T-cell (primary cell): ENCODE results near the gene CCT3. TPM values are rescaled to one million over a fixed set of nuclear protein-coding genes. Genes with fewer than 3 reads are reported as not detected.
"Not testable (repeated sequence)": the region's sequence is repeated elsewhere in the genome, so short reads cannot be mapped to it uniquely, and the experiment has no call there.

Source experiments
- ATAC-seq, 4 experiments: fragments of 200-7000 bp in 3 of 4; fragments of 150-1000 bp in 1 of 4; cut with Tn5 transposase; replicated peaks in 1 of 4; 1 replicate in 3 of 4; 2 replicates in 1 of 4; pipeline ENCODE4 v1.10.0; 2021; ENCODE audit warnings: moderate library complexity in 3 of 4, mild to moderate bottlenecking in 2 of 4, moderate number of reproducible peaks in 1 of 4
- CTCF ChIA-PET, 2 donors: fragments of 300-600 bp; sonication (Branson Sonifier 250); formaldehyde crosslinking; loops; one replicate each; lab custom pipeline; 2022; ENCODE audit warnings: antibody characterized with exemption in 2 of 2; lab: Charles Lee
- POLR2A ChIA-PET, 2 donors: fragments of 300-600 bp; sonication (Branson Sonifier 250); formaldehyde crosslinking; loops; one replicate each; lab custom pipeline; 2022; ENCODE audit warnings: antibody characterized with exemption in 2 of 2; lab: Charles Lee
- DNase-seq, 35 experiments: peaks; one replicate each; pipeline versions ENCODE4 v3.0.0 to v3.0.0-alpha.2; 2013 to 2023
- H3K27ac ChIP-seq: one replicate; pipeline ENCODE4 v1.5.1; 2013; ENCODE audit warnings: low read length
- H3K27me3 ChIP-seq, 2 experiments: replicated peaks in 1 of 2; 1 replicate in 1 of 2; 2 replicates in 1 of 2; pipeline versions ENCODE4 v1.6.1 to v1.7.0; 2013; ENCODE audit warnings: low read length in 1 of 2, mixed read lengths in 1 of 2; ENCODE audit not compliant: control insufficient read depth in 2 of 2, insufficient read depth in 2 of 2; ENCODE audit errors: extremely low read depth in 1 of 2
- H3K36me3 ChIP-seq, 2 donors: 1 replicate in 1 of 2; 2 replicates in 1 of 2; pipeline versions ENCODE4 v1.6.1 to v1.7.0; 2013; ENCODE audit warnings: low read length in 1 of 2; ENCODE audit not compliant: control insufficient read depth in 2 of 2, insufficient read depth in 1 of 2; ENCODE audit errors: extremely low read depth in 1 of 2
- H3K4me1 ChIP-seq, 2 experiments: 1 replicate in 1 of 2; 2 replicates in 1 of 2; pipeline versions ENCODE4 v1.6.1 to v1.7.0; 2013; ENCODE audit warnings: low read length in 2 of 2, mixed read lengths in 1 of 2; ENCODE audit not compliant: insufficient read depth in 2 of 2, control insufficient read depth in 1 of 2; ENCODE audit errors: extremely low read depth in 1 of 2
- H3K4me3 ChIP-seq, 2 donors: 1 replicate in 1 of 2; 2 replicates in 1 of 2; pipeline versions ENCODE4 v1.5.1 to v1.7.0; 2013; ENCODE audit warnings: mild to moderate bottlenecking in 2 of 2, low read length in 1 of 2, moderate library complexity in 1 of 2; ENCODE audit not compliant: control insufficient read depth in 1 of 2; ENCODE audit errors: extremely low read depth in 1 of 2
- H3K9me3 ChIP-seq: 2 replicates; pipeline ENCODE4 v1.7.0; 2013
- H3K27ac Mint-ChIP-seq, 2 donors: one replicate each; pipeline ENCODE4 v1.8.0; 2020 to 2021; ENCODE audit warnings: mild to moderate bottlenecking in 2 of 2, mixed read lengths in 2 of 2
- H3K27me3 Mint-ChIP-seq, 2 donors: one replicate each; pipeline ENCODE4 v1.8.0; 2021 to 2022; ENCODE audit warnings: mixed read lengths in 2 of 2
- H3K36me3 Mint-ChIP-seq: one replicate; pipeline ENCODE4 v1.8.0; 2021; ENCODE audit warnings: mixed read lengths
- H3K4me1 Mint-ChIP-seq, 3 donors: one replicate each; pipeline ENCODE4 v1.8.0; 2020 to 2022; ENCODE audit warnings: mixed read lengths in 3 of 3, mild to moderate bottlenecking in 1 of 3
- H3K4me3 Mint-ChIP-seq, 3 donors: one replicate each; pipeline ENCODE4 v1.8.0; 2020 to 2022; ENCODE audit warnings: mild to moderate bottlenecking in 3 of 3, mixed read lengths in 3 of 3, moderate library complexity in 3 of 3
- H3K9me3 Mint-ChIP-seq, 3 donors: one replicate each; pipeline ENCODE4 v1.8.0; 2020 to 2022; ENCODE audit warnings: mixed read lengths in 3 of 3
- WGBS: methylation state at CpG from one replicate; pipeline ENCODE4 v1.1.5; 2013; ENCODE audit warnings: missing lambda C conversion rate; ENCODE audit not compliant: insufficient coverage; 5-methylcytosine and 5-hydroxymethylcytosine counted together
- total RNA-seq, 35 experiments: library from RNA in 6 of 35; stranded (reverse) in 6 of 35; fragments of 120-200 nt in 1 of 35; gene quantifications; one replicate each; pipeline versions ENCODE4 v1.2.1 to v1.2.4 and lab custom pipeline; 2013 to 2026

CCT3 gene
- total RNA-seq, 5 donors from 2014 or later (not counting 1 experiment from before 2014, with no cell fraction given) = 87.2 to 138 (median 124) TPM

DNA sequence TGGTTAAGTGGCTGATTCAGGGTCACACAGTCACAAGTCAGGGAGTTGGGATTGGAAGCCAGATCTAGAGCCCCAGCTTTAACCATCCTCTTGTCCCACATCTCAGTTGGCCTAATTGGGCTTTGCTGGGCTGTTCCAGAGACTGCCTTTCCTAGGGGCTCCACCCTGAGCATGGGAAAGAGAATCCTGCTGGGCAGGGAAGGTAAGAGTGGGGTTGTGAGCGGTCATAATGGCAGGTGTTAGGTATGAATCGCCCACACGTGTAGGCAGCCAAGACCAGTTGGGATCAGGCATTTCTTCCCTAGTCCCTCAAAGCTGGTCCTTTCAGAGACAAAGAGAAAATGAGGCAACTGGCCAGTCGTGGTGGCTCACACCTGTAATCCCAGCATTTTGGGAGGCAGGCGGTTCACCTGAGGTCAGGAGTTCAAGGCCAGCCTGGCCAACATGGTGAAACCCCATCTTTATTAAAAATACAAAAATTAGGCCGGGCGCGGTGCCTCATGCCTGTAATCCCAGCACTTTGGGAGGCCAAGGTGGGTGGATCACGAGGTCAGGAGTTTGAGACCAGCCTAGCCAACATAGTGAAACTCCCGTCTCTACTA, 31.7 kb upstream of the CCT3 start:
- H3K36me3 ChIP-seq, ATAC-seq, DNase-seq, H3K4me1 Mint-ChIP-seq, H3K4me3 ChIP-seq, H3K9me3 Mint-ChIP-seq, H3K27ac Mint-ChIP-seq, H3K36me3 Mint-ChIP-seq, POLR2A ChIA-PET, H3K27ac ChIP-seq, CTCF ChIA-PET, H3K9me3 ChIP-seq: not testable (repeated sequence)
- Mint-ChIP-seq H3K4me3 (peak overlapping the region; percentile 56 to 74 (median 72)), H3K27me3 (peaks cover 38 to 69% of the 10 kb centered on the region in 2 donors)
- peaks cover 0 to 10% of the 10 kb centered on the region in 2 experiments for H3K4me1 ChIP-seq
- WGBS = 92% methylated on average over 4 of the region's 10 CpGs
- peaks cover 6 to 77% of the 10 kb centered on the region in 2 experiments for H3K27me3 ChIP-seq

DNA sequence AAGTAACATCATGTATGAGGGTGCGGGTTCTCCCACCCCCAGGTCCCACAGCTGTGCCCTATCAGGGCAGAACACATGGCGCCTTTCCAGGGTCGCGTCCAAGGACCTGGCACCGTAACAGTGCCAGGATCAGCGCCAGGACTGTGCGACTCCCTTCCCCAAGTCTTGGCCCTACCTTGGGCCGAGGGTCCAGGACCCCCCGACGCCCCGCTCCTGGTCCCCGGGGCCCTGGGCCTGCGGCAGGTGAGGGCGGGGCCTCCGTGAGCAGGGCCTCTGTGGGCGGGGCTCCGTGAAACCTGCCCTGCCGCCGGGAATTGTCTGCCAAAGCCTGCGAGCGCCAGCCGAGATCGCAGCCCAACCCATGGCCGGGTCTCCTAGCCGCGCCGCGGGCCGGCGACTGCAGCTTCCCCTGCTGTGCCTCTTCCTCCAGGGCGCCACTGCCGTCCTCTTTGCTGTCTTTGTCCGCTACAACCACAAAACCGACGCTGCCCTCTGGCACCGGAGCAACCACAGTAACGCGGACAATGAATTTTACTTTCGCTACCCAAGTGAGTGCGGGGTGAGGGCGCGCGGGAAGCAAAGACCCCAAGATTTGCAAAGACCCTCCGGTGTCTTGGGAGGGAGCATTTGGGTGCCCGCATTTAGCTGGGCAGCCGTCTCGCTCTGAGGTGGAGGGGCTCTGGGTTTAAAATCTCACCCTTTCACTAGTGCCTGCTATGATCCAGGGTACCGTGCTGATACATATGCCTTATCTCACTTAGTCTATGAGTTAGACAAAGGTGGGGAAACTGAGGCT, 31.0 kb upstream of the CCT3 start, which contains the start of gene RHBG:
Gene RHBG (plus strand): TSS at position 323 of the 796 bp plus-strand sequence. CDS start 39 bp downstream, at position 362.
- ATAC-seq = peak; percentile 34 to 64 (median 53)
- ChIA-PET POLR2A (no interaction called here), CTCF (no interaction called here)
- Histone ChIP-seq H3K4me3 (peak within 1 kb of the TSS; percentile 31 to 48), H3K36me3 (no peaks in the 10 kb centered on the region), H3K27ac (no peak within 1 kb of the TSS), H3K27me3 (peaks cover 9 to 83% of the 10 kb centered on the region in 2 experiments), H3K4me1 (peaks cover 0 to 10% of the 10 kb centered on the region in 2 experiments), H3K9me3 (no peaks in the 10 kb centered on the region)
- Mint-ChIP-seq H3K27me3 (peaks cover 41 to 68% of the 10 kb centered on the region in 2 donors), H3K9me3 (no peaks in the 10 kb centered on the region), H3K27ac (no peak within 1 kb of the TSS), H3K36me3 (no peaks in the 10 kb centered on the region), H3K4me3 (peak within 1 kb of the TSS; percentile 56 to 74 (median 72)), H3K4me1 (peaks cover 0 to 4% (median 4%) of the 10 kb centered on the region in 3 donors)
- WGBS = 15% methylated on average over 41 of the region's 48 CpGs
- peak in 15 of 35 experiments; percentile 3 to 30 (median 13) for DNase-seq

DNA sequence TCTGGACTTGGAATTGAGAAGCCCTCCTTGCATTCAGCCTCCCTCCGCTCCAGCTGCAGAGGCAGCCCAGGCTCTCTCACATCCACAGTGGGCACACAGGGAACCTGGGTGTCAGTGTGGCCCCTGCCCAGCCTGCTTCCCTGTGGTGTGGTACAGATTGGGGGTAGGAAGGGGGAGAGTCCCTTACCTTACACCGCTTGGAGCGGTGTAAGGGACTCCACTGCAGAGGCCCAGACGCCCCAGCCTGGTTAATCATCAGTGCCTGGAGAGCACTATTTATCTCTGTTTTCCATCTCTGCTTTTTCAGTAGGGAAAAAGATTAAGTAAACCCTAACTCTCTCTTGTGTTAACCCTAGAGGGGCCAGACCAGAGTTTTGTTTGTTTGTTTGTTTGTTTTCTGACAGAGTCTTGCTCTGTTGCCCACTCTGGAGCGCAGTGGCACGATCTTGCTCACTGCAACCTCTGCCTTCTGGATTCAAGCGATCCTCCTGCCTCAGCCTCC, 30.1 kb upstream of the CCT3 start:
- Histone ChIP-seq H3K27me3 (peaks cover 9 to 81% of the 10 kb centered on the region in 2 experiments), H3K27ac (no peak overlapping the region), H3K36me3 (no peaks in the 10 kb centered on the region), H3K9me3 (no peaks in the 10 kb centered on the region), H3K4me3 (no peak overlapping the region), H3K4me1 (peaks cover 0 to 10% of the 10 kb centered on the region in 2 experiments)
- Mint-ChIP-seq H3K4me1 (peaks cover 0 to 4% (median 4%) of the 10 kb centered on the region in 3 donors), H3K4me3 (peak overlapping the region in 1 of 3 donors; percentile 74), H3K27ac (no peak overlapping the region), H3K36me3 (no peaks in the 10 kb centered on the region), H3K27me3 (peaks cover 41 to 73% of the 10 kb centered on the region in 2 donors), H3K9me3 (no peaks in the 10 kb centered on the region)
- DNase-seq = no peak
- CTCF ChIA-PET = no interaction called here
- no peak for ATAC-seq
- WGBS = 80% methylated on average over 1 of the region's 7 CpGs
- POLR2A ChIA-PET = no interaction called here

DNA sequence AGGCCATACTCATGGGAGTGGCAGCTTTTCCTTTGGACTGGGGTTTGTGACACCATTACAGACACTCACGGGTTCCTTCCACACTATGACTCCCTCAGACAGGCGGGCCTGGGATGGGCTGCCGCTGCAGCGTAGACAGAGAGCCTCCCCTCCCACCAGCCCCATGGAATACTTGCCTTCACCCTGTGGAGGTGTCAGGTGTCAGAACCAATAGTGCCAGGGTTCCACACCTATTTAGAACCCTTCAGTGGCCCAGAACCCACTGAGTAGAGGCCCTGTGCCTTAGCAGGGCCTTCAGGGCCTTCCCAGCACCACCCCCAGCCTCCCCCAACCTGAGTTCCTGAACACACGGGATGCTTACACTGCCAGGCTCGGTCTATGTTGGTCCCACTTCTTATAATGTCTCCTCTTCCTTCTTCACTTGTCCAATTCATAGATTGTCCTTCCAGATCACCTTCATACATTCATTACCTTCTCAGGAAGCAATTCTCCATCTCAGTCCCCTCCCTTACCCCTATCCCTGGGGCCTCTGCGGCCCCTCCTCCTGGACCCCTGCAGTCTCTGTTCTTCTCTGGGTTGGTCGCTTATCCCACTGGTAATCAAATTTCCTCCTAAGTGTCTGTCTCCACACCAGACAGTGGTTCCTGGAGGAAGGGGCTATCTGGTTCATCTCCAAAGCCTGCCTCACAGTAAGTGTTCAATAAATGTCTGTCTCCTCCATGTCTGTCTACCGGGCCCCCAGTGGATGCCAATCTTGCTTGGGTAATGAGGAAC, 29.5 kb upstream of the CCT3 start:
- CTCF ChIA-PET = interaction anchor here in 1 of 2 donors (1.0 kb wide), 1 partner anchor 78 kb away, joined by 3 read pairs; no protein-coding TSS in a partner anchor

DNA sequence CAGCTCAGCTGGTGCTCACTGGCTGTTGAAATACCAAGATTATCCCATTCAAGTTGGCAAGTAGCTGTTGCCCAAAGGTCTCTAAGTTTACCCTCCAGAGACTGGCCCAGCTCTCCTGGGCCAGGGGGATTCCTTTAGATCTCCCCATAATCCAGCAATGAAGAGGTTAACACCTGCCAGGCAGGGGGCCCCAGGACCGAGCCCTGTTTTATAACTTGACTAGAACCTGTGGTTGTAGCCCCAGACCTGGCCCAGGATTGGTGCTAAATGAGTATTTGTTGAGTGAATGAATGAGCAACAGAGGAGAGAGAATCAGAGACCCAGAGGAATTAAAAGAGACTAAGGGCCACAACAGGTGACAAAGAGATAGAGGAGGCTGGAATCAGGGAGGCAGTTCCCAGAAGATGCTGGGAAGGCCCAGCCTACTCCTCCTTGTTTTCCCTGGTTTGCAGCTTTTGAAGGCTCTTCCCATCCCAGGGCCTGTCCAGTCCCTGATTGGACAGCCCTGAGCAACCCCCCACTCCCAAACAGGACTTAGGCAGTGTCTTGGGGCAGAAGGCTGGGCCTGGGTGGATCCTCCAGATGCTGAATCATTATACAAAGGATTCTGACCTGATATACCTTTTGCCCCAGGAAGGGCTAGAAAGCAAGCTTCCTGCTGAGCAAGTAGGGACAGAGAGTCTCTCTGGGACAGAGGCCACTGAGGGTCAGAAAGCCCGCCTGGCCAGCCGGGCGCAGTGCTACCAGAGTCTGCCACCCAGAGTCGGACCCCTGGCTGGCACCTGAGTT, 28.5 kb upstream of the CCT3 start:
- Mint-ChIP-seq H3K4me3 (no peak overlapping the region), H3K27ac (no peak overlapping the region), H3K4me1 (peaks cover 0 to 4% (median 4%) of the 10 kb centered on the region in 3 donors), H3K36me3 (no peaks in the 10 kb centered on the region), H3K27me3 (peaks cover 33 to 58% of the 10 kb centered on the region in 2 donors), H3K9me3 (no peaks in the 10 kb centered on the region)
- no peaks in the 10 kb centered on the region for H3K9me3 ChIP-seq
- no peaks in the 10 kb centered on the region for H3K36me3 ChIP-seq
- H3K4me1 ChIP-seq = peaks cover 0 to 10% of the 10 kb centered on the region in 2 experiments
- H3K27ac ChIP-seq = no peak overlapping the region
- no peak overlapping the region for H3K4me3 ChIP-seq
- ATAC-seq (no peak), DNase-seq (no peak)
- no CpG with 5 or more reads among the region's 5 CpGs for WGBS
- POLR2A ChIA-PET = no interaction called here
- peaks cover 9 to 66% of the 10 kb centered on the region in 2 experiments for H3K27me3 ChIP-seq
- CTCF ChIA-PET = interaction anchor here in 1 of 2 donors (1.0 kb wide), 1 partner anchor 79 kb away, joined by 3 read pairs; no protein-coding TSS in a partner anchor

More for the DNA sequence above, 29.5 kb upstream of the CCT3 start:
- H3K4me1 Mint-ChIP-seq = peaks cover 0 to 4% (median 4%) of the 10 kb centered on the region in 3 donors
- no peaks in the 10 kb centered on the region for H3K9me3 Mint-ChIP-seq
- H3K36me3 Mint-ChIP-seq = no peaks in the 10 kb centered on the region
- POLR2A ChIA-PET = no interaction called here
- no peak overlapping the region for H3K4me3 Mint-ChIP-seq
- Histone ChIP-seq H3K27ac (no peak overlapping the region), H3K9me3 (no peaks in the 10 kb centered on the region), H3K27me3 (peaks cover 9 to 74% of the 10 kb centered on the region in 2 experiments), H3K36me3 (no peaks in the 10 kb centered on the region), H3K4me1 (peaks cover 0 to 10% of the 10 kb centered on the region in 2 experiments), H3K4me3 (no peak overlapping the region)
- DNase-seq (no peak), ATAC-seq (no peak)
- peaks cover 38 to 67% of the 10 kb centered on the region in 2 donors for H3K27me3 Mint-ChIP-seq
- 82% methylated on average over 5 of the region's 9 CpGs for WGBS
- H3K27ac Mint-ChIP-seq = no peak overlapping the region
